Measurements from ENCODE around the gene APCS.

GRCh38 chr1:159580340-159580739, 7.3 kb upstream of the APCS start:
- TF ChIP-seq POLR2A (IDR thresholded peaks at IDR 0.05; ENCODE audit: low read length) (no peak), GATA1 (IDR thresholded peaks at IDR 0.05; ENCODE audit: low read depth, low read length) (no peak)

Data from erythroblast (primary cell).